ENCODE data around the gene ARHGEF26. TPM values are rescaled to one million over a fixed set of nuclear protein-coding genes. Genes with fewer than 3 reads are reported as not detected.
A peak's percentile ranks its signal among the peaks of the same experiment; 100 is the strongest.

Gene ARHGEF26
- total RNA-seq, 2 experiments from 2014 or later: 0.08 TPM; not detected in 1

- ChIA-PET CTCF (no interaction called here), POLR2A (no interaction called here)
These were observed 7.6 kb upstream of the ARHGEF26 start for GRCh38 chr3:154113609-154114008.

DNA sequence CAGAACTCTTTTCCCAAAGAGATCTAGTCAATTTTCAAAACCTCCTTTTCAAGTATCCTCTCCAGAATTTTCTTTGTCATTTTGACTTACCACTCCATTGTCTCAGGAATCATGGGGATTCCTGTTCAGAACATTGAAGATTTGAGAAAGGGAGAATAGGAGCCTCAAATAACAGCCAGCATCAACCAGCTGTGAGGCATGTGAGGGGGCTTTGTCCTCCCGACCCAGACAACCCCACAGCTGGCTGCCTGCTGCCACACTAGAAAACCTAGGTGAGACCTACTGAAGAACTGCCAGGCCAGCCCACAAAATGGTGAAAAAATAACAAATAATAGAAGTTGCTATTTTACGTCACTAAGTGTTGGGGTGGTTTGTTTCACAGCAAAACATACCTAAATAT is 5.9 kb upstream of the ARHGEF26 start:
- H3K36me3 ChIP-seq (ENCODE audit: insufficient read depth, low read length): no peaks in the 10 kb centered on the region
- no peak overlapping the region for H3K27ac ChIP-seq (ENCODE audit: low read depth in 1 of 2, low read length in 2 of 2)
- no peak overlapping the region for H3K4me3 ChIP-seq (ENCODE audit: low read length)
- Mint-ChIP-seq H3K27me3 (peaks cover 62% of the 10 kb centered on the region), H3K4me3 (no peak overlapping the region), H3K9me3 (no peaks in the 10 kb centered on the region), H3K36me3 (ENCODE audit: low read depth) (no peaks in the 10 kb centered on the region), H3K4me1 (ENCODE audit: low read depth) (peaks cover under 1% of the 10 kb centered on the region), H3K27ac (no peak overlapping the region)
- ATAC-seq (ENCODE audit: poor library complexity) (no peak), DNase-seq (no peak)
- peaks cover 4 to 5% of the 10 kb centered on the region in 2 experiments for H3K27me3 ChIP-seq (ENCODE audit: control insufficient read depth in 1 of 2, insufficient read depth in 2 of 2, low read length in 2 of 2)
- no peaks in the 10 kb centered on the region for H3K9me3 ChIP-seq (ENCODE audit: control insufficient read depth in 1 of 2, insufficient read depth in 1 of 2, low read length in 2 of 2)
- intact Hi-C loops (cut with DNase I, micrococcal nuclease): no loop called here
- TF ChIP-seq CTCF (IDR thresholded peaks at IDR 0.05): no peak
- no peaks in the 10 kb centered on the region for H3K4me1 ChIP-seq (ENCODE audit: insufficient read depth, low read length)
- POLR2A ChIA-PET: no interaction called here
- CTCF ChIA-PET: no interaction called here

More at GRCh38 chr3:154113609-154114008, 7.6 kb upstream of the ARHGEF26 start:
- H3K27ac ChIP-seq (ENCODE audit: low read depth in 1 of 2, low read length in 2 of 2): no peak overlapping the region
- H3K9me3 ChIP-seq (ENCODE audit: control insufficient read depth in 1 of 2, insufficient read depth in 1 of 2, low read length in 2 of 2): no peaks in the 10 kb centered on the region
- H3K27me3 ChIP-seq (ENCODE audit: control insufficient read depth in 1 of 2, insufficient read depth in 2 of 2, low read length in 2 of 2): no peaks in the 10 kb centered on the region
- intact Hi-C loops (cut with DNase I, micrococcal nuclease): no loop called here
- H3K4me1 Mint-ChIP-seq (ENCODE audit: low read depth): no peaks in the 10 kb centered on the region
- H3K4me1 ChIP-seq (ENCODE audit: insufficient read depth, low read length): no peaks in the 10 kb centered on the region
- H3K27ac Mint-ChIP-seq: no peak overlapping the region
- peaks cover 47% of the 10 kb centered on the region for H3K27me3 Mint-ChIP-seq
- H3K36me3 ChIP-seq (ENCODE audit: insufficient read depth, low read length): no peaks in the 10 kb centered on the region
- no peak overlapping the region for H3K4me3 Mint-ChIP-seq
- H3K9me3 Mint-ChIP-seq: no peaks in the 10 kb centered on the region
- DNase-seq (no peak), ATAC-seq (ENCODE audit: poor library complexity) (no peak)
- H3K4me3 ChIP-seq (ENCODE audit: low read length): no peak overlapping the region
- H3K36me3 Mint-ChIP-seq (ENCODE audit: low read depth): no peaks in the 10 kb centered on the region
- no peak for TF ChIP-seq CTCF (IDR thresholded peaks at IDR 0.05)

GRCh38 chr3:154119951-154120350 is 1.2 kb upstream of the ARHGEF26 start:
- H3K4me3 Mint-ChIP-seq: peak overlapping the region; percentile 12
- intact Hi-C loops (cut with DNase I, micrococcal nuclease): no loop called here

More at GRCh38 chr3:154119951-154120350, 1.2 kb upstream of the ARHGEF26 start:
- Histone ChIP-seq H3K36me3 (ENCODE audit: insufficient read depth, low read length) (no peaks in the 10 kb centered on the region), H3K27ac (ENCODE audit: low read depth in 1 of 2, low read length in 2 of 2) (no peak overlapping the region), H3K4me3 (ENCODE audit: low read length) (no peak overlapping the region), H3K4me1 (ENCODE audit: insufficient read depth, low read length) (peaks cover 25% of the 10 kb centered on the region), H3K27me3 (ENCODE audit: control insufficient read depth in 1 of 2, insufficient read depth in 2 of 2, low read length in 2 of 2) (peaks cover 31 to 35% of the 10 kb centered on the region in 2 experiments), H3K9me3 (ENCODE audit: control insufficient read depth in 1 of 2, insufficient read depth in 1 of 2, low read length in 2 of 2) (peaks cover 0 to 13% of the 10 kb centered on the region in 2 experiments)
- ChIA-PET CTCF (no interaction called here), POLR2A (no interaction called here)
- Mint-ChIP-seq H3K36me3 (ENCODE audit: low read depth) (no peaks in the 10 kb centered on the region), H3K4me1 (ENCODE audit: low read depth) (peaks cover 18% of the 10 kb centered on the region), H3K27me3 (peaks cover 72% of the 10 kb centered on the region), H3K27ac (no peak overlapping the region), H3K9me3 (no peaks in the 10 kb centered on the region)
- TF ChIP-seq CTCF (IDR thresholded peaks at IDR 0.05): no peak
- ATAC-seq (ENCODE audit: poor library complexity) (no peak), DNase-seq (no peak)

Measured in CD4-positive, alpha-beta T cell (primary cell).